HUDEP-2 (cell line): ENCODE results near the gene ARRDC2.
"Not testable (repeated sequence)": the region's sequence is repeated elsewhere in the genome, so short reads cannot be mapped to it uniquely, and the experiment has no call there.

ENCODE experiments used
- DNase-seq, 76 experiments: peaks; one replicate each; lab custom pipeline; 2025; ENCODE audit not compliant: unreplicated experiment in 76 of 76; lab: John Stamatoyannopoulos, UW

Gene ARRDC2

GRCh38 chr19:18007917-18008673, at the start of gene ARRDC2:
Gene ARRDC2 (plus strand): TSS chr19:18008170. CDS start chr19:18008311, 141 bp downstream.
- peak in 63 of 76 experiments; percentile 29 to 80 (median 65) for DNase-seq

DNA sequence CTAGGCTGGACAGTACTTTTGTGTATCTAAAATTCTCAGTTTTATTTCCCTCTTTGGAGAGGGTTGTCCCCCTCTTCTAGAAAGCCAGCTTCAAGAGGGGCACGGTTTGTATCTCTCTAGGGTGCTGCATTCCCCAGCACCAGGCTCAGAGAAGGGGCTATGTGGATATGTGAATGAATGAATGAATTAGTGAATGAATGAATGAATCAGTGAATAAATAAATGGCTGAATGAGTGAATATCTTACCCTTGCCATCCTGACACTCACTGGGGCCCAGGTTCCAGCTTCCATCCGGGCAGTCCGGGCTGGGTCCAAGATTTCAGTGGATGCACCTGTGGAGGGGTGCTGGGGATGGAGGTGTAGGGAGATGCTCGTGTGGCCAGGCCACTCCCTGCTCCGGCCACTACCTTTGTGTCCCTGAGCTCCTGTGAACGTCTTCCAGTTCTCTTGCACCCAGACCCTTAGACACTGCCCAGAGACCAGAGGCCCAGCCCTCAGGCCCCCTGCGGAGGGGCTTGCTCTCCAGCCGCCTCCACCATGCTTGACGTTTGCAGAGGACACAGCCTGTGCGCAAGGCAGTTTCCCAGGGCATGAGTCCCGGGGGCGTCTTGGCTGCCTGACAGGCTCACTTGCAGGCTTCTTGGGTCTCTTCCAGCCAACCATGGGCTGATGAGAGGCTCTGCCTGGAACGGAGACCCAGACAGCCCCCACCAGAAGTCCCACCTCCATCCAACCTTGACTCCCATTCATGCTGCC, 43.9 kb upstream of the ARRDC2 start:
- no peak for DNase-seq

- DNase-seq = no peak
Observed at GRCh38 chr19:17965370-17966128, 42.4 kb upstream of the ARRDC2 start.

GRCh38 chr19:17966129-17966483, 41.9 kb upstream of the ARRDC2 start:
- no peak for DNase-seq

GRCh38 chr19:17966550-17967256, 41.3 kb upstream of the ARRDC2 start, which contains the start of gene KCNN1:
Gene KCNN1 (plus strand): TSS chr19:17967107. CDS start chr19:17973889, 6,782 bp downstream.
- no peak for DNase-seq

DNA sequence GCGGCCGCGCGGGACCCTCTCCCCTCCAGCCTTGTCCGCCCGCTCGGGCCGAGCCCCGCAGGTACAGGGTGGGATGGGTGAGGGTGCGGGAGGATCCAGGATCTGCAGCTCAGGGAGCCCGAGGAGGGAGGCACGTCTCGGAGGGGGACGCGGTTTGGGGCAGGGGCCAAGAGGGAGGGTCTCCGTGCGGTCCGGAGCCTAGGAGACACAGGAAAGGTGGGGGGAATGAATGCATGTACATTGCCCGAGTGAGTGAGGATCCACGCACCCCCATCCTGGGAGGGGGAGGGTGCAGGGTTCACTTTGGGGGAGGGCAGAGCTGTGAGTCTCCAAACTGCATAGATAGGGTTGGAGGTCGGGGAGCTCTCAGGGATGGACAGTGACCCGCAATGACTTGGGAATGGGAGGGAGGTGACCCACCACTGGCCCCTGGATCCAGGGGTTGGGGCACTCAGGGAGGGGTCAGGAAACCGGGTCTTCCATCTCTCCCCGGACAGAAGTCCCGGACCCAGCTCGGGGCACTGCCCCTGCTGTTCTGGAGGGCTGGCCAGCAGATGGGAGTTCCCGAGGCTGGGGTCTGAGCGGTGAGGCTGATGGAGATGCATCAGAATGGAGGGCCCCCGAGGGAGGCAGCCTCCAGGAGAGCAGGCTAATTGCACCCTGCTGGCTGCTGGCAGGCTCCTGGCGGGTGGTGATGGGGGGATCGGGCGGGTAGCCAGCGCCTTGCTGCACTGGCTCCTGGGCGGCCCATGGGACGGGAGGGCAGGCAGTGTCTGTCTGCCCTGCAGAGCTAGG, 40.5 kb upstream of the ARRDC2 start:
- DNase-seq = no peak

- no peak for DNase-seq
Observed at GRCh38 chr19:17968362-17968761, 39.6 kb upstream of the ARRDC2 start.

- DNase-seq = no peak
Observed at GRCh38 chr19:17969096-17969792, 38.7 kb upstream of the ARRDC2 start.

- DNase-seq = no peak
Observed at GRCh38 chr19:17972230-17972629, 35.7 kb upstream of the ARRDC2 start.

- DNase-seq = no peak
Observed at GRCh38 chr19:17973759-17974158, 34.2 kb upstream of the ARRDC2 start.

GRCh38 chr19:17974551-17974950, 33.4 kb upstream of the ARRDC2 start:
- DNase-seq = no peak

DNA sequence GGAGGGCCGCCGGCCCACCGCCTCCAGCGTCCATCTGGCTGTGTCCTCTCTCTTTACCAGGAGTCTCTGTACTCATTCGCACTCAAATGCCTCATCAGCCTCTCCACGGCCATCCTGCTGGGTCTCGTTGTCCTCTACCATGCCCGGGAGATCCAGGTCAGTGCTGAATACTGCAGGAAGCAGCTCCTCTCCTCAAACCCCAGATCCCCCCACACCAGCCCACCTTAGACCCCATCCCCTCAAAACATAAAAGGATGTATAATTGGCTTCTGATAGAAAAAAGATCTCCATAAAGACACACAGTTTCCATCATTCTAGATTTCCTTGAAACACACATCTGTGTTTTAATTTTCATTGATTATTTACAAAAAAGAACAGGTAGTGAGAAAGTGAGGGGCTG, 32.9 kb upstream of the ARRDC2 start:
- no peak for DNase-seq

DNA sequence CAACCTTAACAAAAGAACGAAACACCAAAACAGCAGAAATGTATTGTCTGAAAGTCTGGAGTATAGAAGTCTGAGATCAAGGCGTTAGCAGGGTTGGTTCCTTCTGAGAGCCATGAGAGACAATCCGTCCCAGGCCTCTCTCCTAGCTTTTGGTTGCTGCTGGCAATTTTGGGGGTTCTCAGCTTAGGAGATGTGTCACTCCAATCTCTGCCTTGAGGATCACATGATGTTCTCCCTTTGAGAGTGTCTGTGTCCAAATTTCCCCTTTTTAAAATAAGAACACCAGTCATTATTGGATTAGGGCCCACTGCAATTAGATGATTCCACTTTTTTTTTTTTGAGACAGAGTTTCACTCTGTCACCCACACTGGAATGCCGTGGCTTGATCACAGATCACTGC, 30.9 kb upstream of the ARRDC2 start:
- DNase-seq = no peak

- peak in 3 of 76 experiments; percentile 6 to 21 (median 11) for DNase-seq
Observed at GRCh38 chr19:17977488-17977887, 30.5 kb upstream of the ARRDC2 start.

- DNase-seq = no peak
Observed at GRCh38 chr19:17981611-17982010, 26.4 kb upstream of the ARRDC2 start.

DNA sequence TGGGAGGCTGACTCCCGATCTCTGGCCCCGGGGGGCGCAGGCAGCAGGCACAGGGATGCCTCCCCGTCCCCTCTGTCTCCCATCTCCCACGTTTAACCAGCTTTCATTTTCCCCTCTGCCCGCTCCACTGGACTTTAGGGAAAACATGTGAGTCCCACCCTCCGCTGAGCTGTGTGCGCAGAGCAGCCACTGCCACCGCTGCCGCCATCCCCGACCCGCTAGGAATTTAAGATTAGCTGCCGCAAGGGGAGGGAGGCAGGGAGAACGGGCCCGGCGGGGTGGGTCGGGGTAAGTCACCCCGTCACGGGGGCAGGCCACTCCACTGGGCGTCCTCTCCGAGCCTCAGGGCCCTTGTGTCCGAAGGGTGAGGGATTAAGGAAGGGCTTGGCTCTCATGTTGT, 25.5 kb upstream of the ARRDC2 start:
- no peak for DNase-seq

DNA sequence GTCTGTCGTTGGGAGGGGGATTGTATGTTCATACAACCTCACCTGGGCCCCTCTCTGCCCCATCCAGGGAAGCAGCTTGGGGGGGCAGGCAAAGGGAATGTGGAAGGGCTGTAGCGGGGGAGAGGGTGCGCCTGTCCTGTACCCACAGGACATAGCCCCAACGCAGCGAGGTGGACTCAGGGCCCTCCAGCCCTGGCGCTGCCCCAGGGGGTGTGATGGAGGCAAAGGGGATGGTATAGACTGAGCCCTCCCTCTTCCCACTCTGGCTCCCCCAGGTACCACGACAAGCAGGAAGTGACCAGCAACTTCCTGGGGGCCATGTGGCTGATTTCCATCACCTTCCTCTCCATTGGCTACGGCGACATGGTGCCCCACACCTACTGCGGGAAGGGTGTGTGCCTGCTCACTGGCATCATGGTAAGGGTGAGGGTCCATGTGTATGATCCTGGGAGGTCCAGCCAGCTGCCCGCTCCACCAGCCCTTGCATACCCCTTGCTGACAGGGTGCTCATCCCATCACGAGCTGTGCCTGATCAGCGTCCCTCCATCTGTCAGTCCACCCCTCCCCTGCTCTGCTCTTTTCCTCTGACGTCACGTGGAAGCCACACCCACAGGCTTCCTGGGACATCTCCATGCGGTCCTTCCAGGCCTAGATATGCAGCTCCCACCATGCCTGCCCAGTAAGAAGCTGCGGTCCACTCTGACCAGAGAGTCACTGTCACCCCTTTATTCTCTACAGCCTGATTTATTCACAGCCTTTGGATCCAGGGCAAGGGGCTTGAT, 22.7 kb upstream of the ARRDC2 start:
- DNase-seq = no peak

- DNase-seq = not testable (repeated sequence)
Observed at GRCh38 chr19:17986569-17986968, 21.4 kb upstream of the ARRDC2 start.
